WTC11 (cell line): Measurements from ENCODE around the gene NECTIN4. TPM values are rescaled to one million over a fixed set of nuclear protein-coding genes. Genes with fewer than 3 reads are reported as not detected.

Experiments used
- ATAC-seq: fragments of 200-7000 bp; cut with Tn5 transposase; 2 replicates; pipeline ENCODE4 v1.10.0; 2021; ENCODE audit warnings: mild to moderate bottlenecking, moderate library complexity
- CTCF ChIA-PET: fragments of 300-600 bp; sonication (Branson Sonifier 250); formaldehyde crosslinking; loops from one replicate; lab custom pipeline; 2021; ENCODE audit warnings: antibody characterized with exemption; lab: Charles Lee
- POLR2A ChIA-PET: fragments of 350-600 bp; sonication (Branson Sonifier 250); formaldehyde crosslinking; loops from one replicate; lab custom pipeline; 2021; ENCODE audit warnings: antibody characterized with exemption; lab: Charles Lee
- DNase-seq: peaks from one replicate; pipeline ENCODE4 v3.0.0; 2021; ENCODE audit warnings: low spot score
- H3K27ac Mint-ChIP-seq: 2 replicates; pipeline ENCODE4 v1.8.0; 2021; ENCODE audit warnings: mixed read lengths
- H3K27me3 Mint-ChIP-seq: 2 replicates; pipeline ENCODE4 v1.8.0; 2021; ENCODE audit warnings: low read depth, mild to moderate bottlenecking, moderate library complexity, mixed read lengths
- H3K36me3 Mint-ChIP-seq: 2 replicates; pipeline ENCODE4 v1.8.0; 2021; ENCODE audit warnings: mixed read lengths
- H3K4me1 Mint-ChIP-seq: 2 replicates; pipeline ENCODE4 v1.8.0; 2022; ENCODE audit warnings: mixed read lengths
- H3K4me3 Mint-ChIP-seq: 2 replicates; pipeline ENCODE4 v1.8.0; 2021; ENCODE audit warnings: mild to moderate bottlenecking, moderate library complexity, mixed read lengths
- H3K9me3 Mint-ChIP-seq: 2 replicates; pipeline ENCODE4 v1.8.0; 2021; ENCODE audit warnings: mixed read lengths
- AFF4 ChIP-seq: sonication (generic); formaldehyde crosslinking; IDR thresholded peaks from 2 replicates; pipeline ENCODE4 v1.8.1; 2023; ENCODE audit warnings: mild to moderate bottlenecking, missing genetic modification reagents, borderline replicate concordance
- ATF2 ChIP-seq: sonication (generic); formaldehyde crosslinking; IDR thresholded peaks from 2 replicates; pipeline ENCODE4 v1.8.1; 2022; ENCODE audit warnings: low read depth, missing genetic modification reagents, borderline replicate concordance
- ATF3 ChIP-seq: sonication (generic); formaldehyde crosslinking; conservative IDR thresholded peaks from 2 replicates; pipeline ENCODE4 v1.8.1; 2022; ENCODE audit warnings: mild to moderate bottlenecking, missing genetic modification reagents
- CDX4 ChIP-seq: fragments of 250-450 bp; sonication (Bioruptor Pico); IDR thresholded peaks from 2 replicates; pipeline ENCODE4 v1.9.0; 2021; ENCODE audit warnings: moderate library complexity, mild to moderate bottlenecking, inconsistent platforms, borderline replicate concordance
- ELF4 ChIP-seq: sonication (generic); formaldehyde crosslinking; IDR thresholded peaks from 2 replicates; pipeline ENCODE4 v1.8.1; 2022; ENCODE audit warnings: low read depth, mild to moderate bottlenecking, moderate library complexity, missing genetic modification reagents
- GRHL2 ChIP-seq: fragments of 250-450 bp; sonication (Bioruptor Pico); IDR thresholded peaks from 2 replicates; pipeline ENCODE4 v1.8.0; 2022; ENCODE audit warnings: mild to moderate bottlenecking, moderate library complexity; ENCODE audit not compliant: insufficient replicate concordance, severe bottlenecking
- MLX ChIP-seq: sonication (generic); formaldehyde crosslinking; IDR thresholded peaks from 2 replicates; pipeline ENCODE4 v1.8.1; 2023; ENCODE audit warnings: mild to moderate bottlenecking, missing genetic modification reagents, moderate library complexity
- NR1H2 ChIP-seq: sonication (generic); formaldehyde crosslinking; IDR thresholded peaks from 2 replicates; pipeline ENCODE4 v1.9.0; 2021; ENCODE audit warnings: mild to moderate bottlenecking, moderate library complexity, missing genetic modification reagents
- PREB ChIP-seq: sonication (generic); formaldehyde crosslinking; IDR thresholded peaks from 2 replicates; pipeline ENCODE4 v1.8.1; 2022; ENCODE audit warnings: mild to moderate bottlenecking, missing genetic modification reagents, moderate library complexity, borderline replicate concordance
- TCF7 ChIP-seq: sonication (generic); formaldehyde crosslinking; IDR thresholded peaks from 2 replicates; pipeline ENCODE4 v1.8.0; 2022; ENCODE audit warnings: mild to moderate bottlenecking, low read depth, missing genetic modification reagents, moderate library complexity
- TEAD1 ChIP-seq: sonication (generic); formaldehyde crosslinking; IDR thresholded peaks from 2 replicates; pipeline ENCODE4 v1.8.0; 2022; ENCODE audit warnings: mild to moderate bottlenecking, missing genetic modification reagents
- ZNF121 ChIP-seq: sonication (generic); formaldehyde crosslinking; IDR thresholded peaks from 2 replicates; pipeline ENCODE4 v1.8.0; 2023; ENCODE audit warnings: missing genetic modification reagents
- ZNF219 ChIP-seq: sonication (generic); formaldehyde crosslinking; IDR thresholded peaks from 2 replicates; pipeline ENCODE4 v1.8.0; 2023; ENCODE audit warnings: missing genetic modification reagents, mild to moderate bottlenecking, borderline replicate concordance
- ZNF232 ChIP-seq: sonication (generic); formaldehyde crosslinking; IDR thresholded peaks from 2 replicates; pipeline ENCODE4 v1.8.0; 2022; ENCODE audit warnings: mild to moderate bottlenecking, missing genetic modification reagents
- ZNF263 ChIP-seq: sonication (generic); formaldehyde crosslinking; IDR thresholded peaks from 2 replicates; pipeline ENCODE4 v1.8.1; 2022; ENCODE audit warnings: low read depth, mild to moderate bottlenecking, moderate library complexity, missing genetic modification reagents
- ZNF512 ChIP-seq: sonication (generic); formaldehyde crosslinking; IDR thresholded peaks from 2 replicates; pipeline ENCODE4 v1.8.1; 2022; ENCODE audit warnings: missing genetic modification reagents, borderline replicate concordance
- ZNF671 ChIP-seq: fragments of 250-450 bp; sonication (Bioruptor Pico); IDR thresholded peaks from 2 replicates; pipeline ENCODE4 v1.8.0; 2021; ENCODE audit warnings: mild to moderate bottlenecking
- total RNA-seq: library from RNA; stranded (reverse); gene quantifications from 3 replicates; pipeline ENCODE4 v1.2.3, GENCODE V29; 2021

Gene NECTIN4
- total RNA-seq, 1 experiment from 2014 or later, result 1.7 TPM

- TF ChIP-seq CDX4 (CRISPR knock-in tag) (no peak), ZNF512 (CRISPR knock-in tag) (no peak), ZNF671 (CRISPR knock-in tag) (no peak), NR1H2 (CRISPR knock-in tag) (no peak), TCF7 (CRISPR knock-in tag) (no peak)
Measured at GRCh38 chr1:161096015-161096414, 6.7 kb upstream of the NECTIN4 start (continued).

- no peak overlapping the region for H3K27ac Mint-ChIP-seq
- CTCF ChIA-PET, result interaction anchor here (0.7 to 8.2 kb wide), 3 partner anchors 24 to 105 kb away, joined by 3 to 109 read pairs (median 3); partner anchors contain the start of genes ARHGAP30 and PPOX
Measured at GRCh38 chr1:161095230-161095629, 5.9 kb upstream of the NECTIN4 start.

More at GRCh38 chr1:161095230-161095629, 5.9 kb upstream of the NECTIN4 start:
- H3K9me3 Mint-ChIP-seq, result no peaks in the 10 kb centered on the region
- no peak for ATAC-seq
- POLR2A ChIA-PET, result no interaction called here
- H3K36me3 Mint-ChIP-seq, result peaks cover 4% of the 10 kb centered on the region; the same call in 1 of the 2 replicates
- H3K4me1 Mint-ChIP-seq, result peaks cover 6% of the 10 kb centered on the region
- peaks cover 6% of the 10 kb centered on the region; the same call in 1 of the 2 replicates for H3K27me3 Mint-ChIP-seq
- no peak for DNase-seq
- no peak overlapping the region for H3K4me3 Mint-ChIP-seq
- TF ChIP-seq ZNF512 (CRISPR knock-in tag) (no peak), ZNF232 (no peak), AFF4 (no peak), ATF3 (CRISPR knock-in tag) (no peak), PREB (CRISPR knock-in tag) (no peak), ZNF263 (CRISPR knock-in tag) (no peak), ZNF219 (CRISPR knock-in tag) (no peak), TEAD1 (CRISPR knock-in tag) (no peak), ATF2 (CRISPR knock-in tag) (no peak), ZNF121 (CRISPR knock-in tag) (no peak), MLX (no peak), GRHL2 (CRISPR knock-in tag) (no peak), ELF4 (CRISPR knock-in tag) (no peak)
